ENCODE results near the gene SCAMP1.

The SCAMP1 gene

GRCh38 chr5:78515670-78516069 is 155.3 kb downstream of the SCAMP1 start:
- no peak for DNase-seq

- DNase-seq, result no peak
These were observed 158.2 kb downstream of the SCAMP1 start for GRCh38 chr5:78518365-78519197.

GRCh38 chr5:78519198-78519941 is 159.0 kb downstream of the SCAMP1 start:
- DNase-seq, result no peak

GRCh38 chr5:78521455-78521854 is 161.0 kb downstream of the SCAMP1 start:
- no peak for DNase-seq

- DNase-seq, result no peak
These were observed 162.3 kb downstream of the SCAMP1 start for GRCh38 chr5:78522476-78523260.

- DNase-seq, result no peak
These were observed 163.1 kb downstream of the SCAMP1 start for GRCh38 chr5:78523314-78524193.

- DNase-seq, result peak in 1 of 2 donors; percentile 29
These were observed 165.7 kb downstream of the SCAMP1 start for GRCh38 chr5:78526049-78526525.

GRCh38 chr5:78527054-78527859 is 166.8 kb downstream of the SCAMP1 start:
- DNase-seq, result peak in 1 of 2 donors; percentile 75

GRCh38 chr5:78527925-78528324 is 167.5 kb downstream of the SCAMP1 start:
- DNase-seq, result no peak
